Measurements from ENCODE around the gene AAK1.
"Not testable (repeated sequence)": the region's sequence is repeated elsewhere in the genome, so short reads cannot be mapped to it uniquely, and the experiment has no call there.

The AAK1 gene

GRCh38 chr2:69600425-69600824 lies 43.1 kb downstream of the AAK1 start:
- DNase-seq (ENCODE audit: low read depth in 2 of 2), result no peak

GRCh38 chr2:69597843-69598610 lies 45.5 kb downstream of the AAK1 start:
- DNase-seq (ENCODE audit: low read depth in 2 of 2), result no peak

GRCh38 chr2:69597105-69597504 lies 46.4 kb downstream of the AAK1 start:
- no peak for DNase-seq (ENCODE audit: low read depth in 2 of 2)

GRCh38 chr2:69594341-69594740 lies 49.2 kb downstream of the AAK1 start:
- no peak for DNase-seq (ENCODE audit: low read depth in 2 of 2)

GRCh38 chr2:69592511-69592910 lies 51.0 kb downstream of the AAK1 start:
- DNase-seq (ENCODE audit: low read depth in 2 of 2), result no peak

GRCh38 chr2:69589973-69590652 lies 53.4 kb downstream of the AAK1 start:
- no peak for DNase-seq (ENCODE audit: low read depth in 2 of 2)

- DNase-seq (ENCODE audit: low read depth in 2 of 2), result no peak
Measured at GRCh38 chr2:69588945-69589344, 54.6 kb downstream of the AAK1 start.

GRCh38 chr2:69588403-69588802 lies 55.1 kb downstream of the AAK1 start:
- DNase-seq (ENCODE audit: low read depth in 2 of 2), result no peak

- DNase-seq (ENCODE audit: low read depth in 2 of 2), result no peak
Measured at GRCh38 chr2:69585855-69586555, 57.5 kb downstream of the AAK1 start.

- DNase-seq (ENCODE audit: low read depth in 2 of 2), result no peak
Measured at GRCh38 chr2:69584127-69584889, 59.2 kb downstream of the AAK1 start.

- DNase-seq (ENCODE audit: low read depth in 2 of 2), result no peak
Measured at GRCh38 chr2:69583321-69583833, 60.2 kb downstream of the AAK1 start.

GRCh38 chr2:69582582-69583176 lies 60.9 kb downstream of the AAK1 start:
- no peak for DNase-seq (ENCODE audit: low read depth in 2 of 2)

- DNase-seq (ENCODE audit: low read depth in 2 of 2), result no peak
Measured at GRCh38 chr2:69581774-69582581, 61.6 kb downstream of the AAK1 start.

- DNase-seq (ENCODE audit: low read depth in 2 of 2), result no peak
Measured at GRCh38 chr2:69580486-69580885, 63.1 kb downstream of the AAK1 start.

- DNase-seq (ENCODE audit: low read depth in 2 of 2), result no peak
Measured at GRCh38 chr2:69579536-69579935, 64.0 kb downstream of the AAK1 start.

GRCh38 chr2:69578198-69578540 lies 65.4 kb downstream of the AAK1 start:
- no peak for DNase-seq (ENCODE audit: low read depth in 2 of 2)

- DNase-seq (ENCODE audit: low read depth in 2 of 2), result no peak
Measured at GRCh38 chr2:69577467-69578197, 65.9 kb downstream of the AAK1 start.

GRCh38 chr2:69576880-69577279 lies 66.7 kb downstream of the AAK1 start:
- no peak for DNase-seq (ENCODE audit: low read depth in 2 of 2)

GRCh38 chr2:69575926-69576325 lies 67.6 kb downstream of the AAK1 start:
- DNase-seq (ENCODE audit: low read depth in 2 of 2), result no peak

GRCh38 chr2:69575371-69575770 lies 68.2 kb downstream of the AAK1 start:
- DNase-seq (ENCODE audit: low read depth in 2 of 2), result not testable (repeated sequence)

Measured in fibroblast of skin of left biceps (primary cell).